Measurements from ENCODE around the gene ELL.
A peak's percentile ranks its signal among the peaks of the same experiment; 100 is the strongest.
"Not testable (repeated sequence)": the region's sequence is repeated elsewhere in the genome, so short reads cannot be mapped to it uniquely, and the experiment has no call there.

Gene ELL

DNA sequence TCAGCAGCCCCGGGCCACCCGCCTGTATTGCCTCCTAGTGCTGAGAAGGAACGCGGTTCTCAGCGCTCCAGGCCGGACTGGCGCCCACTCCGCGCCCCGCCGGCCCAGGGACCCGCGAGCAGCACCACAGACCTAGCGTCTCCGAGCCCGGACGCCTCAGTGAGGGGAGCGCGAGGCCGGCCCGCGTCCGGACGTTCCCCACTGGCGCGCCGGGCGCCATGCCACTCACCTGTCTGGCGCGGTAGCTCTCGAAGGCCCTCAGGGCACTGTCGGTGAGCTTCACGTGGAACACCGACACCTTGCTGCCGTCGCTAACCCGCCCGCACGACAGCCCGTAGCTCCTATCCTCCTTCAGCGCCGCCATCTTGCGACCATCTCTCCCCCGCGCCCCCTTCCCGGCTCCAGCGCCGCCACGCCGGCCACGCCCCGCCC, at the start of gene ELL:
Gene ELL (minus strand): TSS at position 379 of the 432 bp plus-strand sequence. CDS start 15 bp downstream, at position 364.
- no peak for DNase-seq

DNA sequence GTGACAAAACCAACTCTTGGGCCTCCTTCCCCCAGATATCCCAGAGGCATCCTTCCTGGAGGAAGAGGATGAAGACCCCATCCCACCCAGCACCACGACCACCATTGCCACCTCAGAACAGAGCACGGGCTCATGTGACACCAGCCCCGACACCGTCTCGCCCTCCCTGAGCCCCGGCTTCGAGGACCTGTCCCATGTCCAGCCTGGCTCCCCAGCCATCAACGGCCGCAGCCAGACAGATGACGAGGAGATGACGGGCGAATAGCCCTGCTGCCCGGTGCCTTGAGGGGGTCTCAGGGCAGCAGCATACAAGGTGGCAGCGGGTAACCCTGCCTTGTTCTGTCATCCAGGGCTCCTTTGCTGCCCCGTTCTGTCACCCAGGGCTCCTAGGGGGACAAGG, 46.5 kb upstream of the ELL start:
- no peak for DNase-seq

DNA sequence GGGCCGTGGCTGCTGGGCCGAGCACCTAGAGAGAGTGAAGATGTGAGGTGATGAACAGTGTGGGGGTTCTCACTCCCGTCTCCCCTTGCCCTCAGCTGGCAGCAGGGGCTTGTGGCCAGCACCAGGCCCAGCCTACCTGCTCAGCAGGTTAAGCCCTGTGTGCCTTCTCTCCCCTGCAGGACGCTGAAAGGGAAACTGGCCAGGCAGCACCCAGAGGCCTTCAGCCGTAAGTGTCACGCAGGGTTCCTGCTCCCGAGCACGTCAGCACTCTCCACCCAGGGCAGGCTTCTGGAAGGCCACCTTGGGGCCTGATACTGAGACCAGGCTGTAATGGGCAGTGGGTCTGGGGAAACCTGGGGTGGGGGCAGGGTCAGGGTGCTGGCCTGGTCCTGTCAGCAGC, 45.1 kb upstream of the ELL start:
- no peak for DNase-seq

DNA sequence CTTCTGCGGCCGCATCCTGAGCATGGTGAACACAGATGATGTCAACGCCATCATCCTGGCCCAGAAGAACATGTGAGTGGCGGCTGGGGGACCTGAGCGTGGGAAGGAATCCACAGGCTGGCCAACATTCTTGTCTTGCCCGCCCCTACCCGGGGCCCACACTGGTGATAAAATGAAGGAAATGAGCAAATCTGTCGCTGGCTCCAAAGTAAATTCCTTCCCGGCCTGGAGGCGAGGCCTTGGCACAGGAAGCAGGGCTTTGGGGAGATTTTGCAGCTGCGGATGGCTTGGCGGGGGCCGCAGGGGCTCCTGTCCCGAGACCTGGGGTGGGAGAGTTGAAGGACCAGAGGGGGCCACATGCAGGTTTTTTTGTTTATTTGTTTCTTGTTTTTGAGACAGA, 40.2 kb upstream of the ELL start:
- DNase-seq: no peak

DNA sequence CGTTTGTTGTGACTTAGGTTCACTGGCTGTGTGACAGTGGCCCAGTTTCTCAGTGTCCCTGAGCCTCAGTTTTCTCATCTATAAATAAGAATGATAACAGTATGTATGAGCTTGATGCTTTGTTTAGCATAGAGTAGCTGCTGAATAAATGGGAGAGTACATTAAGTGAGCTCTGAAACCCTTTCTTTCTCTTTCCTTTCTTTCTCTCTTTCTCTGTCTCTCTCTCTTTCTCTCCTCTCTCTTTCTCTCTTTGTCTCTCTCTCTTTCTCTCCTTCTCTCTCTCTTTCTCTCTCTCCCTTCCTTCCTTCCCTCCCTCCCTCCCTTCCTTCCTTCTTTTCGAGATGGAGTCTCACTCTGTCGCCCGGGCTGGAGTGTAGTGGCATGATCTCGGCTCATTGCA, 37.8 kb upstream of the ELL start:
- no peak for DNase-seq

DNA sequence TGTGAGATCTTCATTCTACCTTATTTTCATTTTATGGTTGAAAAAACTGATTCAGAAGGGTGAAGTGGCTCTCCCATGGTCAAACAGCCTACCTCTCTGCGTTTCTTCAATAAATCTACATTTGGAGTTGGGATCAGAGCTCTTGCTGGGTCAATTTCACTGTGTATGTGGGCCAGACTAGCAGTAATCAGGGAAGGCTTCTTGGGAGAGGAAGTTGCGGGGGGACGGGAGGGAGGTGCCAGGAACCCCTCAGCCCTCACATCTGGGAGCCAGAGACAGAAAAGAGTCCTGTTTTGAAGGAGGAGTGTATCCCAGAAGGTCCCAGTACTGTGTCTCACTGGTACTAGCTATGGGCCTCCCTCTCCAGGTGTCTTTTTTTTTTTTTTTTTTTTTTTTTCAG, 36.7 kb upstream of the ELL start:
- DNase-seq: no peak

DNA sequence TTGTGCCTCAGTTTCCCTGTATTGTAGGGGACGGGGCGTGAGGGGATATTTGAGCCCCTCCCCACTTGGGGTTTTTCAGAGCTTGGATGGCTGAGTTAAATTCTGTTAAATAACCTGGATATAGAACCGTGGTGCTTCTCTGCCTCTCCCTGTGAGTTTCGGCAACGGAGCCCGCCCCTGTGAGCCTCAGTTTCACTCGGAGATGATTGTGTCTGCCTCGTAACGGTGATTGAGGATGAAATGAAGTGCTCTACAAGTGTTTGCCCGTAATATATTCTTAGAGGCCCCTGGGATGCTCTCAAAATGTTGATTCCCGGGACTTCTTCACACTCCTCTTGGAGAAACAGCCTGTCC, 36.3 kb upstream of the ELL start:
- no peak for DNase-seq

DNA sequence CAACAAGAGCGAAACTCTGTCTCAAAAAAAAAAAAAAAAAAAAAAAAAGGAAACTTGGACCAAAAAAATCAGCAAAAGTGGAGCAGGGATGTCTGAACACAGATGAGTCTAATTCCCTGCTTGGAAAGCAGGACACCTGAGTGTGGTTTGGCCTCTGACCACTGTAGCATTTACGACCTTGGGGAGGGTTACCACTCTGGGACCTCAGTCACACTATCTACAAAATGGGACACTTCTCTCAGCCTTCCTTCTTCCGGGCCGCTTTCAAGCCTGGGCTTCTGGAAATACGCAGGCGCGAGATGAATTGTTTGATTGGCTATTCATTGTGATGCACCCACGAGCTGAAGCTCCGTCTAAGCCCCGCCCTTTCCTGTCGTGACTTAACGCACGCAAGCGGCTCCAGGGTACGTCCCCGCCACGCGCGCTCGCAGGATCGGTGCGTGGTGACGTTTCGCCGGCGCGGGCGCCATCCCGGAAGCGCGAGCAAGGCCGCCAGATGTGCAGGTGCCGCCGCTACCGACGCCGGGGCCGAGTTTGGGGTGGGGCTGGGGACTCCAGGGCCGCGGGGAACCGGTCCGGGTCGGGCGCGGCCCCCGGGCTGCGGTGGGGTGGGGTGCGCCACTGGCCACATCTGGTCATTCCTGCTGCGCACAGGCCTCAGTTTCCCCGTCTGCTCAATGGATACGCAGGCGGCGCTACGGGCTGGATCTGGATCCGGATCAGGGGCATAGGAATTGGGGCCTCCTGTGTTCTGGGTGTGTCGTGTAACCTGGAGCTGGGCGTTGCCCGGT, 35.7 kb upstream of the ELL start, which contains the start of gene KXD1:
Gene KXD1 (plus strand): TSS at position 460 of the 791 bp plus-strand sequence. CDS start 4,187 bp downstream, outside the sequence.
- peak; percentile 99 for DNase-seq

DNA sequence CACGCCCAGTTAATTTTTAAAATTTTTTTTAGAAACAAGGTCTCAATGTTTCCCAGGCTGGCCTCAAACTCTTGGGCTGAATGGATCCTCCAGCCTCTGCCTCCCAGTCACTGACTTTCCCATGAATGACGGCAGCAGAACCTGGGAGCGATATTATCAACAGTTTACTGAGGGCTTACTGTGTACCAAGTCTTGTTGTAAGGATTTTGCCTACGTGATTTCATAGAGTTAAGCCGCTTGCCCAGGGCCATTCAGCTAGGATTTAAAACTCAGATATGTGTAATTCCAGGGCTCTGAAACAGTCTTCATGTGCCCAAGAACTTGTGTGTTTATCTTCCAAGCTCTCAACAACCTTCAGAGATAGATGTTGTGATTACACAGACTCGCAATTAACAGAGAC, 29.8 kb upstream of the ELL start:
- DNase-seq: no peak

DNA sequence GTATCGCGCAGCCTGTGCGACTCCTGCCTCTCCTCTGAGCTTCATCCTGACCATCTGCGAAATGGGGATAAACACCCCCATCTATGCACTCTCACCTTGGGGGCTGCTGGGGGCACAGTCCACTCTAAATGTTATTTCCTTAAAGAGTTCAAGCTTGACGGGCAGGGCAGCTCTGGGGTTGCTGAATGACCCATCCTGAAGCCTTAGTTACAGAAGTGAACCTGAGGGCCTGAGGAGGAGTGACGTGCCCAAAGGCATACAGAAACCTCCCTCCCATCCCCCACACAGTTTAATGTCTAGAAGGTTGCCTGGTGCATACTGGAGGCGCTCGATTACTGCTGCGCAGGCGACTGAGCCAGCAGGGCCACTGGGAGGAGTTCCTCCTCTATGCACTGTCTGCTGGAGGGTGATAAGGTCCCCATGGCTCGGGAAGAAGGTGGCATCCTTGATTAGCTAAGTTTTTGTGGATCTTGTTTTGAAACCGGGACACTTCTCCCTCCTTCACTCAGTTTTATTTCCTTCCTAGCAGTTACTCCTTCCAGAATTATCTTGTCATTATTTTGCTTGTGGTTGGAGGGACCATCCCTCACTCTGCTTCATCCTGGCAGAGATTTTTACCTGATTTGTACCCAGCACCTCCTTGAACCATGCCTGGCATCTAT, 22.1 kb upstream of the ELL start:
- DNase-seq: peak; percentile 68

DNA sequence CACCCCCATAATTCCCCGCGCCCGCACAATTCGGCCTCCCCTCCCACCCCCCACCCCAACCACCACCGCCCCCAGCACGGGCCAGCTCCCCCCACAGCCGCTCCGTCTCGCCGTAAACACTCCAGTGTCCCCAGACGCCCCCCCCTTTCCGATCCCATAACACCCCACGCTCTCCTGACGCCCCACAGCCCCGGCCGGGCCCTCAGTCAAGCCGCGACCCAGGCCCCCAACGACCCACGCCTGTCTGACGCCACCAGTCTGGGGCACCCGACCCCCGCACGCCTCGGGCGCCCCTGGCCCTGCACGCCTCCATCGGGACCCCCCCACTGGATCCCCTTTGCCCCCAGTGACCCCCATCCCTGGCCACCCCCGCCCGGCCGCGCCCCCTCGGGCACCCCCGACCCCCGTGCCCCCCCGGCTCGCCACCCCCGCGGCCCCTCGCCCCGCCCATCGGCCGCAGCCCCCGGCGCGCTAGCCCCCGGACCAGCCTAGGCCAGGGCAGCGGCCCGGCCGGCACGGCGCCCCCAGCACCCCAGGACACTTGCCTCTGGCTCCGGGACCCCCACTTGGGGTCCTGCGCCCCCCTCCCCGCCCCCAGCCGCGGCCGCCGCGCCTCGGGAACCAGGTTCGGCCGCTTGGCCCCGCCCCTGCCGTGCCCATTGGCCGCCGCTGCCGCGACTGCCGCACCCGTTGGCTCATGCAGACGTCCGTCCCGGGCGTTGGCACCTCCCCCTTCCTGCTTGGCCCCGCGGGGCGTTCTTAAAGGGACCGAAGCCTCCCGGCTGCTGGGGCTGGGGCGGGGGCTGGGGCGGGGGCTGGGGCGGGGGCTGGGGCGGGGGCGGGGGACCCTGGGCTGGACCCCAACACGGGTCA, 21.3 kb upstream of the ELL start, which contains the start of gene FKBP8:
Gene FKBP8 (minus strand): TSS at position 633 of the 873 bp plus-strand sequence. CDS start 1,603 bp downstream, outside the sequence.
- peak; percentile 85 for DNase-seq

DNA sequence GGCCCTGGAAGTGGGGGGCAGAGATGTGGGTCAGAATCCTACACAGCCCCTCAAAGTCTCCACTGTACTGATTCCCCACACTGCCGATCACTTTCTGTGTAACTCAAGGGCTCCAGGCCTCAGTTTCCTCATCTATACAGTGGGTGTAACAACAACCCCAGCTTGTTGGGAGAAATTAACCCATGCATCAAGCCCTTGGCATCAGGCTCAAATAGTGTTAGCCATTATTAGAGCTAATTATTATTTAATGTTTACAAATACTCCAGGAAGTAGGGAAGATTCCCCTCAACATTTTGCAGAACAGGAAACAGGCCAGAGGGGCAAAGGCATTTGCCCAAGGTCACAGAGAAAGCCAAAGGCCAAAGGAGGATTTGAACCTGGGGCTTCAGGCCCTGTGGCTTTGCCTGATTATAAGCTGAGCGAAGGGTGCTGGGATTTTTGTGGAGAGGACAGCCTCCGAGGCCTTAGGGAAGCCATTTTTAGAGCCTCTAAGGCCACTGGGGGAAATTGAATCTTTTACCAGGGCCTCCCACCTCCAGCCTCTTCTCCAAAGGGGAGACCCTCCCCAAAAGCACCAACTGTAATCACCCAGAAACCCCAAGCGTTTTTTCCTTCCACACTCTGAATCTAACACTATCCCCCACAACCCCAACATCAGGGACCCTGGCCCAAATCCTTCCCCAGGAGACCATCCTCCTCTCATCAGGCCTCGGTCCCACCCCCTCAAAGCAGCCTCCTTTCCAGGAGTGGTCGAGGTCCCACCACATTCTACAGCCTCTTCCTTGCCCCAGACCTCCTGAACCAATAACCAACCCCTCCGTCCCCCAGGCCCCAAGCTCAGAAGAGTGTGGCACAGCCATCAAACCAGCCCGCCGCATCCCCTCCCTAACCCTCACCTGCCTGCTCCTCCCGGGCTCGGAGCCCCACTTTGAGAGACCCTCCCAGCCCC, 20.4 kb upstream of the ELL start:
- no peak for DNase-seq

DNA sequence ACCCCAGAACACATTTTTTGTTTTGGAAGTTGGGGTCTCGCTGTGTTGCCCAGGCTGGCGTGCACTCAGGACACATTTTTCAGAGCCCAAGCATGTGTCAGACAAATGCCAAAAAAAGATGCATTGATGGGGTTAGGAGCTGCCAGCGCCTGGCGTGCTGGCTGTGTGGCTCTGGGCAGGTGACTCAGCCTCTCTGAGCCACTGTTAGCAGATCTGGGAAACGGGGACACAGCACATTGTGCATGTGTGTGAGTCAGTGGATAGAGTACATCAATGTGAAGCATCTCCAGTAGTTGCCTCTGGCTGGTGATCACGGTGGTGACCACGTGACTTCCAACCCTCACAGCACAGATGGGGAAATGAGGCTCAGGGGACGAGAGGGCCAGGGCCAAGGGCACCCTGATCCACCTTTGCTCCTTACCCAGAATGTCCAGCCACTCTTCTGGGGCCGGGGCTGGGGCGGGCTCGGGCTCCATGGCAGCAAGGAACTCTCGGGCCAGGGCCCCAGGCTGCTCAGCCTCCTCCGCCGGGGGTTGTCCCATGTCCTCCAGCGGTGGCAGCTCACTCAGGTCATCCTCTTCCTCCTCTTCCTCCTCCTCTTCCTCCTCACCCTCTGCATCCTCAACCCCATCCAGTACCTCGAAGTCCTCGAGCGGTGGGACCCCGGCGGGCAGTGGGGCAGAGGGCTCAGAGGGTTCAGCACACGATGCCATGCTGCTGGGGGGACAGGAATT, 19.6 kb upstream of the ELL start:
- no peak for DNase-seq

DNA sequence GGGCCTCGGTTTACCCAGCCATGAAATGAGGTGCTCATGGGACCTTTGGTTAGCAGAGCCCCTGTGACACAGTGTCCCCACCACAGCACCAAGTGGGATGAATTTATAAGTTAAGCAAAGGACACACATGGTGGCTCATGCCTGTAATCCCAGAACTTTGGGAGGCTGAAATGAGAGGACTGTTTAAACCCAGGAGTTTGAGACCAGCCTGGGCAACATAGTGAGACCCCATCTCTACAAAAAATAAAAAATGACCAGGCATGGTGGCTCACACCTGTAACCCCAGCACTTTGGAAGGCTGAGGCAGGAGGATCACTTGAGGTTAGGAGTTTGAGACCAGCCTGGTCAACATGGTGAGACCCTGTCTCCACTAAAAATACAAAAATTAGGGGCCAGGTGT, 18.3 kb upstream of the ELL start:
- DNase-seq: not testable (repeated sequence)

DNA sequence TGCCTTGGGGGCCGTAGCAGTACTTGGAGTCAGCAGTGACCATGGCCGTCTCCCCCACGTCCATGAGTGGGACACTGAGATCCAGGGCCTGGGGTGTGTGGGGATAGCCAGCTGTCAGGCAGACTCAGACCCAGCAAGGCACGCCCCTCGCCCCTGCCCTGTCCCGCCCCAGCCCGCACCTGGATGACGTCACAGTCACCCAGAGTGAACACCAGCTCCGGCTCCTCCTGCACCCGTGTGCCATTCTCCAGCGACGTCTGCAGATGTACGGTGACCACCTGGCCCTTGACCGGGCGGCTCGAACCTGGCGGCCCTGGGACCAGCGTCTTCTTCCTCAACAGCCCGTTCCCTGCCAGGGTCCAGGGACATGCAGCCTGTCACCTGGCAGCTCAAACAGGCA, 17.5 kb upstream of the ELL start:
- DNase-seq: no peak

DNA sequence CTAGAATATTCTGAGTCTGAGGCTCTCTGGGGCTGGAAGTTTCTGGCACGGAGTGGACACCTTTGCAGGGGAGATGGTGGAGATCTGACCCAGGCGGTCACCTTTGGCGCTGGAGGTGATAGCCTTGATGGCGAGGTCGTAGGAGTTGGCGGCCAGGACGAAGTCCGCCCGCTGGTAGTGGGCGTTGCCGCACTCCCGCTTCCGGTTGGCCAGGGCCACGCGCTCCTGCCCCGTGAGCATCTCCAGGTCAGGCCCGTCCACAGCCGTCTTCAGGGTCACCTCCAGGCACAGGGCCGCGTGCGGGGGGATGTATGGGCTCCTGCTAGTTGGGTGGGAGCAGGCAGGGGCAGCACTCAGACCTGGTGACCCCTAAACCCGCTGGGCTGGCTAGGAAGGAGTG, 16.2 kb upstream of the ELL start:
- no peak for DNase-seq

DNA sequence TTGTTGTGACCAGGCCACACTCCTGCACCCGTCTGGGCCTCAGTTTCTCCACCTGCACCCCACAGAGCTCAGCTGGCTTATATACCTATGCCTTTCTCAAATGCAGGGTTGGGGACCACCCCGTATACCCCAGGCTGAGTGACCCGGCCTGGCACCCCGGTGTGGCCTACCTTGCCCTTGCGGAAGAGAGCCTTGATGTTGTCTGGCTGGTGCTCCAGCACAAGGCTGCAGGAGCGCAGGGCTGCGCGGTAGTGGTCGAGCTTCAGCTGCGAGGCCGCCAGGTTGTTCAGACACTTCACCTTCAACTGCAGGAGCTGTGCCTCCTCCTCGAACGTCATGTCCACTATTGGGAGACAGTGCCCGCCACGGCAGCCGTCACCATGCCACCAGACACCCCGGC, 15.6 kb upstream of the ELL start:
- DNase-seq: no peak

DNA sequence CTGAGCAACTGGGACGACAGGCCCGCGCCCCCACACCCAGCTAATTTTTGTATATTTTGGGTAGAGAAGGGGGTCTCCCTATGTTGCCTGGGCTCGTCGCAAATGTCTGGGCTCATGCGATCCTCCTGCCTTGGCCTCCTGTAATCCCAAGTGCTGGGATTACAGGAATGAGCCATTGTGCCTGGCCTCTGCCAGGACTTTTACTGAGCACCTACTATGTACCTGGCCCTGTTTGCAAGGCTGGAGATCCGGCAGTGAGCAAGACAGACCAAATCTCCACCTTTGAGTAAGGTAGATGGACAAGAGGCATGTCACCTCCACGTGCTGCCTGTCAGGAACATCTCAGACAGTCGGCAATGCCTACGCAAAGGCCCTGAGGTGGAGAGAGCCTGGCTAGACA, 14.6 kb upstream of the ELL start:
- no peak for DNase-seq

DNA sequence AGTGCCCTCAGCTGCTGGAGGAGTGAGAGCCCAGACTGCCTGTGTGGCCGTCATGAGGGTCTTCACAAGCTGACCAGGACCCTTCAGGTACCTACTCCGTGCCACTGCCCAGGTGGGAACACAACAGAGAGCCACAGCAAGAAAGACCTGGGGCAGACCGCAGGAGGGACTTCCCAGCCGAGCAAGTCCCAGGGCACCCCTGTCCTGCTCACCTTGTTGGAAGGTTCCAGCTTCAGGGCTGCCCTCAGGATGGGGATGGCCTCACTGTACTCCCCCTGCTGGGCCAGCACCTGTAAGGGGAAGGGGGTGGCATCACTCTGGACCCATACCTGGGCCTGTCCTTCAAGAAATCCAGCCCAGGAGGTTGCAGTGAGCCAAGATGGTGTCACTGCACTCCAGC, 11.2 kb upstream of the ELL start:
- no peak for DNase-seq

DNA sequence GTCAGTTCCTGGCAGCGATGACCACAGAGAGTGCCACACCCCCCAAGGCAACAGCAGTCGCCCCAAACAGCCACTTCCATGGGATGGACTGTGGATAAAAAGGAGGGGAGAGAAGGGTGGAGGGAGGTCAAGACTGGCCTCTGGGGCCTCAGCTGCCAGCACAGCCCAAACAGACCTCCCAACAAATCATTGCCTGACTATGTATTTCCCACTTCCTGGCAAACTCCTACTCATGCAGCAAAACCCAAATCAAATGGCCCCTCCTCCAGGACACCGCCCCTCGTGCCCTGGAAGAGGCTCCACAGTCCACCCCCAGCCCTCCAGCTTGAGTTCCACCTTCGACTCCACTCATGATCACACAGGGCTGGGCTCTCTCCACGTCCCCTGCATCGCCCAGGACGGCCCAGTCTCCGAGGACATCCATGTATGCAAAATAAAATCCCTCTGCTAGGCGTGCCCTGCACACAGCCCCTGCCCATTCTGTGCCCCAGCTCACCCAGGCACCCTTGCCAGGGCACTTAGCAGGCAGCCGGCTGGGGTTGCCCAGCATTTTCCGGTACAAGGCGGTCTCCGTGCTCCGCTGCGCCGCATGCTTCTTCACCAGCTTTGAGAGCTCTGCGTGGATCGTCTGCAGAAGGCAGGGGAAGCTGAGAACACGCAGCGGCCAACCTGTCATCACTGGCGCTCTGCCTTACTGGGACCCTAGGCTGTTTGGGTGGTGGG, 10.5 kb upstream of the ELL start:
- DNase-seq: no peak

DNA sequence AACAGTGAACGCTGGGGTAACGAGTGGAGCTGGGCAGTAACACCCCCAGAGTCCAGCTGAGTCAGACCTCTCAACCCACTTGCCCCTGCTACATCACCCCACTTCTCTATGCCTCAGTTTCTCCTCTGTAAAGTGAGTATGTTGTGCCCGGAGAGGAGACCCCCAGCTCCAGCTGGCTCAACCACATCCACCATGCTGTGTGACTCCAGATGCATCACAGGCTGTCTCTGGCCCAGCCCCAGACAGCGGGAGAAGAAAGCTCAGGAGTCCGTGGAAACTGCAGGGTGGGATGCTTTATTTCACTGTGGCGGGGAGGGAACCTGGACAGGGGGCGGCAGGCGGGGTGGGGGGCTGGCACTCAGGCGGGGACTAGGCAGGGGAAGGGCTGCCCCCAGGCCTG, 9.6 kb upstream of the ELL start:
- no peak for DNase-seq

All from NCI-H2029 (cell line).